Forelimb muscle (tissue), 1 donor: Measurements from ENCODE around the gene ARHGAP26. TPM values are rescaled to one million over a fixed set of nuclear protein-coding genes. Genes with fewer than 3 reads are reported as not detected.
A peak's percentile ranks its signal among the peaks of the same experiment; 100 is the strongest.

Experiments
- DNase-seq: peaks from one replicate; pipeline ENCODE4 v3.0.0-alpha.2; 2013; ENCODE audit warnings: low read depth
- polyA plus RNA-seq: library from polyadenylated mRNA; unstranded; fragments of 120-200 nt; gene quantifications from one replicate; pipeline ENCODE4 v1.2.1, GENCODE V29; 2013; ENCODE audit not compliant: insufficient read length

Gene ARHGAP26
- polyA plus RNA-seq, 1 donor = 11.9 TPM

DNA sequence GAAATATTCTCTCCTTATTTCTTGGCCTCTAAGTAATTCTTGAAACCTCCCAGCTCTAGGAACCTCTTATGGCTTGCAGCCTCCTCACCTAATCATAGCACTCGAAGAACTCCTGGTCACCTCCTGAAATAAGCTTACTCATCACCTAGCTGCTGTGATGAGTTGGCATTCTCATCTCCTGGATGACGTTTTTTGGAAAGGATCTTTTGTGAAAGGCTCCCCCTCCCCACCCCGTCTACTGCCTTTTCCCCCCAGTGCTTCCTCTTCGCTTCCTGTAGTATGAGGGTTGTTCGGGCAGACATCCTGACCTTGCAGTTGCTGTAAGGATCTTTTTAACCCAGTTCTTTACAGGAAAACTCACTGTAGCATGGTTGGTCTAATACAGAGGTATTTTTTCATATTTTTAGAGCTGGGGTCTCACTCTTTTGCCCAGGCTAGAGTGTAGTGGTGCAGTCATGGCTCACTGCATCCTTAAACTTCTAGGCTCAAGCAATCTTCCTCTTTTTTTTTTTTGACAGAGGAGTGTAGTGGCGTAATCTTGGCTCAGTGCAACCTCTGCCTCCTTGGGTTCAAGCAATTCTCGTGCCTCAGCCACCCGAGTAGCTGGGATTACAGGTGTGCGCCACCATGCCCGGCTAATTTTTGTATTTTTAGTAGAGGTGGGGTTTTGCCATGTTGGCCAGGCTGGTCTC is 41.8 kb downstream of the ARHGAP26 start:
- DNase-seq = no peak

DNA sequence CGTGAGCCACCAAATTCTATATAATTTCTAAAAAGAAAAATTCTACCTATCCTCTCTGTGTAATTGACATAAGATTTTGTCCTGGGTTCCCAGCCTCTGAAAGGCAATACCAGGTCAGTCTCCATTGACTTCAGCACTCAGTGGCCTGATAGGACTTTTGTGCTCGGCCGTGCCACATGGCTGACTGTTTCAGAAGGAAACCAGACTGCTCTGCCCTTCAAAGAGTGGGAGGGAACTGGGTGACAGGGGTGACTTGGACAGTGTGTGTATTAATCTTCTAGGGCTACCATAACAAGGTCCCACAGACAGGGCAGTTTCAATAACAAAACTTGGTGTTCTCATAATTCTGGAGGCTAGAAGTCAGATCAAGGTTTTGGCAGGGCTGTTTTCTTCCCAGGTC is 43.0 kb downstream of the ARHGAP26 start:
- no peak for DNase-seq

DNA sequence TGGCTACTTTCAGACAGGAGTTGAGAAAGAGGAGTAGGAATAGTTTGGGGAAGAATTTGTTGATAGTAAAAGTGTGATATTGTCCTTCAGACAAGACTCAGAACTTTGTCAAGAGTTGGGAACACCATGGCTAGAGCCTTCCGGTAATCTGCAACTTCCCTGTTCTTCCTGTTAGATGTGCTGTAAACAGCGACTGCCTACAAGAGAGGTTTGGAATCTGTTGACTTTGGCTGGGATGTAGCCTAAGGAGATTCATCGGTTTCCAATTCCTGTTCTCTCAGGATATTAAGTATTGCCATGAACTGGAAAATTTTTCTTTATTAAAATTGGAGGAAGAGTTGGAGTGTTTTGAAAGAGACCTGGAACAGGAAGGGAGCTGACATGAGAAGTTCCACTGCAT is 43.9 kb downstream of the ARHGAP26 start:
- peak; percentile 74 for DNase-seq

DNA sequence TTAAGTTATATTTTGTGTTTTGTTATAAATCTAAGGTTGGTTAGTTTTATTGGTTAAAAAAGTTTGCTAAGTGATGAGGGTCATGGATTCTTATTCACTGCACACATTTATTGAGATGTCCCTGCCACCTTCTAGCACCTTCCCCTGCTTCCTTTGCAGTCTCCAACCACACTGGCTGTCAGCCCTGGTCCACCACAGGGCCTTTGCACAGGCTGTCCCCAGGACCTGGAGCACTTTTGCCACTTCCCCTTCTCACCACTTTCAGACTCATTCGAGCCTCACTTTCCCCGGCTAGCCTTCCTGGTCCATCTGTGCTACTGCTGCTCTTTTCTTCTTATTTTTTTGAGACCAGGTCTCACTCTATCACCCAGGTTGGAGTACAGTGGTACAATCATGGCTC is 45.3 kb downstream of the ARHGAP26 start:
- DNase-seq = no peak

DNA sequence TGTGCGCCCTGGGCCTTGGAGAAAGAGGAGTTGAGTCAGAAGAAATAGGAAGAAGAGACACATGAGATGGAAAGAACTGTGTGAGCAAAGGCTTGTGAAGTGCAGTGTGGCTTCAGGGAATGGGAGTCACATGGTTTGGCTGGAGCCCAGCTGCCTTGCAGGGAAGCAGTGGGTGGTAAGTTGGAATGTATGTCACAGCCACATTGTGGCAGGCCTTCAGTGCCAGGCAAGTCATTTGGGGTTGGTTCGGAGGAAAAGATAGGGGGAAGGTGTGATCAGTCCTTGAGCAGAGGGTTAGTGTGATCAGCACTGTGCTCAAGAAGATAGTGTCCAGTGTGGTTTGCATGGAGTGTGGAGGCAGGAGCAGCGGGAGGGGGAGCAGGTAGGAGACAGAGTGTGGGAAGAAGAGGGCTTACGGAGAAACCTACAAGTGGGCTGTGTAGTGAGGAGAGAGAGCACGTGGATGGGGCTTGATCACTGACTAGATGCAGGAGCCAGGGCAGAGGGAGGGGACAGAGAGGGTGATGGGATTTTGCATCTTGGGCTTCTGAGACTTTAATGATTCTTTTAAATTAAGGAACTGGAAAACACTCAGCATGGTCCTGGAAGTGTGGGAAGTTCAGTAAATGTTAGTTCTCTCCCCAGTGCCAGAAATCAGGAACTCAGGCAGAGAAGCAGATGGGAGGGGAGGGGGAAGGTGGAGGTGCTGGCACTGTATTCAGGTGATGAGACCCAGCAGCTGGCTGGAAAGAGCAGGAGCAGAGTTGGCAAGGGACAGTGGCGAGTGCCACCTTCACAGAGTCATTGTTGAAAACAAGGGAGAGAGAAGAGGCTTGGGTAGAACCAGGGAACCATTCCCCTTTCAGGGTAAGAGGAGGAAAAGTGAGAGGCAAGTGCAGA is 46.6 kb downstream of the ARHGAP26 start:
- DNase-seq = no peak

DNA sequence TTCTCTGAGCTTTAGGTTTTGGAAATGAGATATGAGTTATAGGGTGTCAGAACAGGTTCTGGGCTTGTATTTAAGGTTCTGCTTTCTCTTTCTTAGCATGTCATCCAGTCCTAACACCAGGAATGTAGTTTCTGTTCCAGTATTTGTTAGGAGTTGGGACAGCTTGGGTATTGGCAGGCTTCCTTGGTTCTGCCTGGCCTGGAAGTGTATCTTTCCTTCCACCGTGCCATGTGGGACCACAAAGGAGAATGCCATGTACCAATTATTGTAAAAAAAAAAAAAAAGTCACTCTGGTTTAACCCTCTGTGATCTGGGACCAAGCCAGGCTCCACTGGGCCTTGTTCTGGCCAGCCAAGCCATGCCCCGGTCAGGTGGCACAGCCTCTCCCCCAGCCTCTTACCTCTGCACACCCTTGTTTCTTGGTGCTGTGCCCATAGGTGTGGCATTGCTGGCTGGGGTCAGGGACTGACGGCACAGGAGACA is 47.8 kb downstream of the ARHGAP26 start:
- no peak for DNase-seq

DNA sequence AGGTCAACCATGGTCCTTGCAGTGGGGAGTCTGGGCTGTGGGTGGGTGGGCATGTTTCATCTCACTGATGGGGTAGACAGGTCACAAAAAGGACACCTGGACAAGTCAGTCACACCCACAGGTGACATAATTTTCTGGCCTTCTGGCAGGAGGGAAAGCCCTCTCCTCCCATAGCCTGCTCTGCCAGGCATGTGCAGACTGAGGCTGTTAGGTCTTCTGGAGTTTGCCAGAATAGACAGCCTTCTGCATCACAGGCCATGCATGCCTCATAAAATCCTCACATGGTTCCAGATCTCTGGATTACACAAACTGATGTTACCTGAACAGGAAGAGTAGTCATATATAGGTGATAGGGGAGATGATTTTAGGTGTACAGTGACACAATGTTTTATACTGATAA is 49.1 kb downstream of the ARHGAP26 start:
- no peak for DNase-seq

DNA sequence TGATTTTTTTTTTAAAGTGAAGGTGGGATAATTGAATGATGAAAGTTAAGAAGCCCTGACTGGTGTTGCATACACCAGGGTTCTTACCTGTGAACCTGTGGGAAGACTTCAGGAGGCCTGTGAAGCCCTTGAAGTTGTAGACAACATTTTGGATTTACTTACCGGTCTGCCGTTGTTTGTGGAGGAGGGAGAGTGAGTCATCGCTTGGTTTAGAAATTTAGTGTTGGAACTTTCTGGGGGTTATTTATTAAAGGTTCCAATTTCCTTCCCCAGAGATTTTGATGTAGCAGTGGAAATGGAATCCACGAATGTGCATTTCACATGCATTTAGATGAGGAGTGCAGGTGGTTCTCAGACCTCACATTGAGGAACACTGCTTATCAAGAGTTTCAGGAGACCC is 49.6 kb downstream of the ARHGAP26 start:
- DNase-seq = no peak

DNA sequence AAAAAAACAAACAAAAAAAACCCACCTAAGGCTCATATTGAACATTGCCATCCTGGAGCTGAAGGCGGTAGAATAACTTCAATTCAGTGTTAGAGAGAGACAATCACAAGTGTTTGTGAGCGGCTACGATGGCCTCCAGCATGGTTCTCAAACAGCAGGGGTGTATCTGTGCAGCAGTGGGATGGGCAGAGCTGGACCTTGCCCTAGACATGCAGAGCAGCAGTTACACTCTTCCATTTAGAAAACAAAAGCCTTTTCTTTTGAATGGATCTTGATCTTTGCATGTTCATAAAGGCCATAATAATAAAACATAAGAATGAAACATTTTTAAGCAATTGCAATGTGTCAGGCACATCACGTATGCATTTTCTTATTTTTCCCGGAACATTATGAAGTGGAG is 50.3 kb downstream of the ARHGAP26 start:
- no peak for DNase-seq

DNA sequence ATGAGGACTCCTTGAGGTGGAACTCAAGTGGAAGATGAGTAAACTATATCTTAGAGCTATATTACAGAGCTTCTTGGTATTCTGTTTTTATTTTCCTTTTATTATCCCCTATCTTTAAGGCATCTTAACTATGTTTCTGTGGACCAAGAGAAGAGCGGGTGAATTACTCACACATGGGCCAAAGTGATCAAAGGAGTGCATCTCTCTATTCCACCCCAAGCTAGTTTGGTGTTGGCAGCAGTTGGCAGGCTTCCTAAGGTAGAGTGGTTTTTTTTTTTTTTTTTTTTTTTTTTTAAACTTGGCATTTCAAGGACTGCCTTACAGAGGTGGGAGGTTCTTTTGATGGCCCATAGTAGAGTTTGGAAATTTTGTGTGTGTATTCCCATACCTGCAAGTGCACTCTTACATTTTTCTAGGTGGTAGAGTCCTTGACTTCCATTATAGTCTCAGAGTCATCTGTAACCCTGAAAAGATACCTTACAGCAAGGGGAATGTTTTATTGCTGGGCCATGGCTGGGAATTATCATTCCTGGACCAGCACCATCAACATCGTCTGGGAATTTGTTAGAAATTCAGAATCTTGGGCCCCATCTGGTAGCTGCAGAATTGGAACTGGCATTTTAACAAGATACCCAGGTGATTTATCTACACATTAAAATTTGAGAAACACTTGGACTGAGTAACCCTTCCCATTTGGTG is 51.0 kb downstream of the ARHGAP26 start:
- no peak for DNase-seq

DNA sequence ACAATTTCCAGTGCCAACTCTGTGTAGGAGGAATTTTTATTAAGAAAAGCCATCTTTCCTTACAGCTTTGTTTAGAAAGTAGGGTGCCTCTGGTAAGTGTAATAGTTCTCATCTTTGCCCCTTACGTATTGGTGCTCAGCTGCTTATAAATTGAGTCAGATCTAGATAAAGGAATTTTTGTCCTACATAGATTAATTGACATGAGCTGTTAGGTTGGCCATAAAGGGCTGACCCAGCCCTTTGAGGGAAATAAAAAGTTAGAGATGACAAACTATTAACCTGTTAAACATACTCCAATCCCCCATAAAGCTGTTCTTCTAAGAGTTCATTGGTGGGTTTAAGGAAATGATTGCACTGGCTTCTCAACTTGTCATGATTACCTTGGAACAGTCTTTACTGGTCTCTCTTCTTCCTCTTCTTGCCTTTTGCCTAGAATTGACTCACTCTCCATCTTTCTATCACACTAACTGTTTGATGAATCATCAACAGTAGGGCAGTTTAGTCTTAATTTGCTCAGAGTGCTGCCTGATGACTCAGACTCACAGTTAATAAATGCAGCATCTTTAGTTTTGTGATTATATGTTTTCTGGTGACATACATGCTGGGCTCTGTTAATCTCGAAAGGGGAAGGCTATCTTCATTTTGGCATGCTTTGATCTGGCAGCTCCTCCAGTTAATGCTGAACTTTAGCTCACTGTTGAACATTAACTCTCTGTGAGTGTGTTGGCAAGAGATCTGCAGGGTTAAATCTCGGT is 51.7 kb downstream of the ARHGAP26 start:
- DNase-seq = no peak

DNA sequence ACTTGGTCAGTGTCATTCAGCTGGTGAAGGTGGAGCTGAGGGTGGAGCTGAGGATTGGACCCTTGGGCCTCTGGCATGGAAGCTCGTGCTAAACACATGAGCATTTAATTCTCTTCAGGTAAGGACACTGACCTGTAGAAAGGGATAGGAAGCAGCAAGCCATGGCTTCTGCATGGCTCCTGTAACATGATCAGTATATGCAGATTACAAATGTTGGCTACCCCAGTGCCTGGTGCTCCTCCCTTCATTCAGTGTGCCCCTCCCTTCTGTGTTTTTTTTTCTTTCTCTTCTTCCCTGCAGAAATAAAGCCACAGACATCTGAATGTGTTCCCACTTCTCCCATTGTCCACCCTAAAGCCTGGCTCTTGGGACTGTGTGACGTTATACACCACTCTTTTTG is 52.9 kb downstream of the ARHGAP26 start:
- DNase-seq = no peak

DNA sequence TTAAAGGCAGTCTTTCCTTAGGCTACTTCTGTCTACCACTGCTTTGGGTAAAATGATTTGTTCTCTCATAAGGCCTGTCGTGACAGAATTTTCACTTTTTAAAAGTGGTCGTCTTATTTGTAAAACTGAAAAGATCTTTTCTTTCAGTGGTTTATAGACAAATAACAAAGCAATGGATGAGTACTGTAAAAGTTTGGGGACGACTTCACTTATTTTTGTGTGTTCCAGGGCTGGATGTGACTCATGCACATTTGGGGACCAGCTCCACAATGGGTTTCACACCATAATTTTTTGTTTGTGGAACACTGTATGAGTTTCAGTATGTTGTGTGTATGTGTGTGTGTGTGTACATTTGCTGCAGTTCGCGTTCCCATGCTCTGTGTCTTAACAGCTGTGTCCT is 53.6 kb downstream of the ARHGAP26 start:
- no peak for DNase-seq

DNA sequence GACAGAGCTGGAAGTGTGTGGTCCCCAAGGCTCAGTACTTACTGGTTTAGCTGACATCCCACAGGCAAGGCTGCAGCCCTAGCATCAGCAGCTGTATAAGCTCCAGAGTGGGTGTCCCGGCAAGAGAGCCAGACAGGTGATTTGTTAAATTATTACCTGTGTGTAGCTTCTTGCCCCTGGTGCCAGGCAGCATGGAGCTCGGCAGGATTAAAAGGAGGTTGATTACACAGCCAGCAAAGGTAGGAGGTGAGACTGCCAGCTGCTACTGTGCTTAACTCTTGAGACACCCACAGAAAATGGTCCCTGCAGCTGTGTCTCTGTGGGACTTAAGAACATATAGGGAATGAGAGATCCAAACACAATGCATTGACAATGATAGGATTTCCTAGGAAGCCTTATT is 54.2 kb downstream of the ARHGAP26 start:
- no peak for DNase-seq

DNA sequence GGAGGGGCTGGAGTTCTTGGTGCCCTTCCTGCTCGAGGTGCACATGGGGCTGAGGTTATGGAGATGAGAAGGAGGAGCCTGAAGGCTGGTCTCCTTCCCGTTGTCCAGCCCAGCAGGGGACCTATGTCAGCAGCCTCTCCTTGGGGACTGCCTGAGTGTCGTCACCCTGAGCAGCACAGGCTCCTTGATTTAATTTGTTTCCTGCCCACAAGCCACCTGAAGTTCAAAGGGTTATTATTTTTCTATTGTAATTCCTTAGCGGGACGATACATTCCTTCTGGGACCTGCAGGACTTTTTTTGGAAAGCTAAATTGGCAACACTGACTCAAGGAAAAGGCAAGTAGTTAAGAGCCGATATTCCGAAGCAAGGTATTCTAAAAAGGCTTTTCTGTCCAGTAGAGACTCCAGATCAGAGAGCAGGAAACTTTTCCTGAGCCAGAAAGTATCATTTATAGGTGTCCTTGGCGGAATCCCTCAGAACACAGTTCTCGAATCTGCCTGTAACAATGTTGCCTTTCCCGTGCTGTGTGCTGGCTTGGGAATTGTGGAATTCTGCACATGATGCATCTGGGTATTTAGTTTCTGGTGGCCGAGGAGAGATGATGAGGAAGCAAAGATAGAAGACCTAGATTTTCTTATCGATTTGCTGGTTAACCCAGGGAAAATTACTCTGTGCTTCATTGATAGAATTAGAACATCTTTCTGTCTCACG is 55.4 kb downstream of the ARHGAP26 start:
- DNase-seq = no peak

DNA sequence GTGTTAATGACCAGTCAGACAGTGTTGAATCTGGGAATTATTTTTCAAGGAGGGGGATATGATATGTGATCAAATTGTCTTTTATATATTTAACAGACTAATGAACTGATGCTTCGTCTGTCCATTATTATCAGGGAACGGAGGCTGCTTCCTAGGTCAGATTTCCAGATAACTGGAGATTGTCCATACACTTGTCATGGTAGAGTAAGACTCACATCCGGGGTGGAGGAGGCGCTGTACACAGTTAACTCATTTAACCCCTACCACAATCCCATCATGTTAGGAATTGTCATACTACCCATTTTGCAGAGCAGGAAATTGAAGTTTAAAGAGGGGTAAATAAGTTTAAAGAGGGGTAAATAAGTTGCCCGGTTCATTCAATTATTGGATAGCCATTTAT is 55.9 kb downstream of the ARHGAP26 start:
- no peak for DNase-seq

DNA sequence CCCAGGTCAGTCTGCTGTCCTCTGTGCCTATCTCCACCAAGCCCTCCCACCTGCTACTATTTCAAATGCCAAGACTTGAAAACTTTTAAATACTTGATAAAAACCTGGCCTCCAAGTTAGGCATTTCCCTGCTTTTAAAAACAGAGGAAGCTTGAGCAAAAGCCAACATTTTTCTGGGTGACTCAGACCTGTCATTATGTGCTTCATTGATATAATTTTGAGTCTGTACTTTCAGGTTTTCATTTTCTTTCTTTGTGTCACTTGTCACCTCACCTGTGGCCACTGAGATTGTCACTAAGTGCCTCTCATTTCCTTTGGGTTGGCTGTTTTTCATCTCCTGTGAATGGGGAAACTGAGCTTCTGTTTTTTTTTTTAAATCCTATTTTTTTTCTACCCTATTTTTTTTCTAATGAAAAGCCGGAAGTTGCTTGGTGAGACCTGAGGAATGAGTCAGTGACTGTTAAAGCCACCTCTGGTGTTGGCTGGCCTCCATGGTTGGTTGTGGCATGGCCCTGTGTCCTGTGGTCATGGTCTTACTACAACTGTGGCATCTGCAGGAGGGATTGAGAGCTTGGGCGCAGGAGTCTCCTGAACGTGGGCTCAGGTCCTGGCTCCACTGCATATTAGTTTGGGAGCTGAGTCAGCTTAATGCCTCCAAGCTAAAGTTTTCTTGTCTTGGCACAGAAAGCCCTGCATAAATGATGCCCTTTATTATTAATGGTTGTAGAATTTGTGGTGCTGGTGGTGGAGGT is 56.7 kb downstream of the ARHGAP26 start:
- no peak for DNase-seq

DNA sequence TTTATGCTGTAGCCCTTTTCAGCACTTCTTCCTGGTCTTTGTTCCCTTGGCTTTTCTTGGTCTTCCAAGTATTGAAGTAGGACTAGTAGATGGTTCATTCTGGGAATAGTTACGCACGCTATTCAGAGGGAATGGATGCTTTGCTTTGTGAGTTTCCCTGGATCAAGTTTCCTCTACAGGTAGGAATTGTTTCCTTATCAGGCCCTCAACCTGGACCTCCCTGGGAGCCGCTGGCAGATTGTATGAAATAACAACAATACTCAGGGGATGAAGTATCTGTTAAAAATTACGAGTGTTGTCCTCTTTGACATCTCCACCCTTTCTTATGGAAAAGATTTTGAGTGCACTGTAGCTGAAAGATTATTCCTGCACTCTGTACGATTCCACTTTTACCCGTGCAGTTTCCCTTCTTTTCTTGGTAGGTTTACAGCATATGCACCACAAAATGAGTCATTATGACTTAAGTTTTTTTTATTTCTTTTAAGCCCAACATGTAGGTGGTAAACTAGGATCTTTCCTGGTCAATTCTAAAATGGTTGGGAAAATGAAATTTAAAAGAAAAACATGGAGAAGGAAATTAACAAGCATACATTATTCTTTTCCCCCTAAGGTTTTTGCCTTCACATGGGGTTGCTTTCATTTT is 57.9 kb downstream of the ARHGAP26 start:
- DNase-seq = no peak

DNA sequence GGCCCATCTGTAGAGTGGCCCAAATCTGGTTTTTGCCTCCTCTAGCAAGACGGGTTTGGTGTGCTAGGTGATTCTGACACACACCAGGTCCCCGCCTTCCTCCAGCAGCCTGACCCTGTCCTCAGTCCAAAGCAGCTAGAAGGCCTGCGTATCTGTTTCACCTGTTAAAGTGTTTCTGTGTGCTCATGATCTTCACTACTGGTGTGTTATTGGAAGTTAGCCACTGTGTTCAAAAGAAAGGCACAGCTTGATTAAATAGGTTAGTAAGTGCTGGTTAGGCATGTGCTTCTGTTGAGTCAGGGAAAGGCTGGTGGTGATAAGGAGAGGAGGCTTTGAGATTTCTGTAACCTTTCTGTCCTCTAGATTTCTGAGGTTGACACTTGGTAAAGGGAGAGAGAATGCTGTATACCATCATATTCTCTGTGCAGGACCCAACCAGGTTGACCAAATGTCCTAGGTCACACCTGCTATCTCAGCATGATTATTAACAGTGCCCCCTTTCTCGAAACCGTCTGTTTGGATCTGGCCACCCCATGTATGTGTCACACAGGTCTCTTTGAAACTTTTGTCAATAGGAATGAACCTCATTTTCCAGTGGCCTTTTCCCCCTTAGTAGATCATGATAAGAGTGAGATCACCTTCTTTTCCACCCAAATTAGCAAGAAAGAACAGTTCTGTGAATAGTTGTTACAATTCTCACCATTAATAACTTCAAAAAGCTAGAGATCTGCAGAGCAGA is 58.8 kb downstream of the ARHGAP26 start:
- DNase-seq = no peak
